GM12874 (cell line): ENCODE data around the gene AP3B2.

Experiments
- CTCF ChIP-seq: IDR thresholded peaks from 2 replicates; pipeline ENCODE4 v1.5.1; 2011; ENCODE audit warnings: low read depth, mild to moderate bottlenecking, control low read depth, low read length, moderate library complexity; ENCODE audit not compliant: insufficient read depth

Gene AP3B2

GRCh38 chr15:82742134-82742533 is 32.5 kb upstream of the AP3B2 start:
- TF ChIP-seq CTCF, result no peak

GRCh38 chr15:82739086-82739485 is 29.4 kb upstream of the AP3B2 start:
- no peak for TF ChIP-seq CTCF

GRCh38 chr15:82737975-82738374 is 28.3 kb upstream of the AP3B2 start:
- TF ChIP-seq CTCF, result no peak

- TF ChIP-seq CTCF, result no peak
These were observed 21.9 kb upstream of the AP3B2 start for GRCh38 chr15:82731527-82731926.

DNA sequence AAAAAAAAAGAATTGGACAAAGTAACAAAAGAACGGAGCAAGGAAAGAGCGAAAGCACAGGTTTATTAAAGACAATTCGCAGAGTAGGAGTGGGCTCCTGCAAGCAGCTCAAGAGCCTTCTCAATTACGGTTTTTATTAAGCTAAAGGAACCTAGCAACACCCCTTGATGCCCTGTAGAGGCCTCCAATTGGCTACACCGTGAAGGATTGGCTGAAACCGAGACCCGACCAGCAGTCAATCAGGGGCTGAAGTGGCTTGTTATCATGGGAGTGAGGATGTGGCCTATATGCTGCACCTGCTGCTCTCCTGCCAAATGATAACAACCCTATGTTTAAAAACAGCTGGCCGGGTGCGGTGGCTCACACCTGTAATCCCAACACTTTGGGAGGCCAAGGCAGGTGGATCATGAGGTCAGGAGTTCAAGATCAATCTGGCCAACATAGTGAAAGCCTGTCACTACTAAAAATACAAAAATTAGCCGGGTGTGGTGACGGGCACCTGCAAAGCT is 20.4 kb upstream of the AP3B2 start:
- no peak for TF ChIP-seq CTCF

DNA sequence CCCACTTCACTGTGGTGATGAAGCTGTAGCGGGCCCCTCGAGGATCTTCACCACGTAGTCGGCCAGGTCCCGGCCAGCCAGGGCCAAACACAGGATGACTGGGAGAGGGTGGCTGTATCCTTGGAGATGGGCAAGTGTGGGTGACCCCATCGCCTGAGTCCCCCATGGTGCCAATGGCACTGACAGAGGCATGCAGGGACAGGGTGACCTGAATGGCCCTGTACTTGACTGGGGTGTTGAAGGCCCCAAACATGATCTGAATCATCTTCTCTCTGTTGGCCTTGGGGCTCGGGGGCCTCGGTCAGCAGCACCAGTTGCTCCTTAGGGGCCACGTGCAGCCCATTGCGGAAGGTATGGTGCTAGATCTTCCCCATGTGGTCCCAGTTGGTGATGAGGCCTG is 17.1 kb upstream of the AP3B2 start:
- no peak for TF ChIP-seq CTCF

GRCh38 chr15:82715003-82715402 is 5.3 kb upstream of the AP3B2 start:
- no peak for TF ChIP-seq CTCF

DNA sequence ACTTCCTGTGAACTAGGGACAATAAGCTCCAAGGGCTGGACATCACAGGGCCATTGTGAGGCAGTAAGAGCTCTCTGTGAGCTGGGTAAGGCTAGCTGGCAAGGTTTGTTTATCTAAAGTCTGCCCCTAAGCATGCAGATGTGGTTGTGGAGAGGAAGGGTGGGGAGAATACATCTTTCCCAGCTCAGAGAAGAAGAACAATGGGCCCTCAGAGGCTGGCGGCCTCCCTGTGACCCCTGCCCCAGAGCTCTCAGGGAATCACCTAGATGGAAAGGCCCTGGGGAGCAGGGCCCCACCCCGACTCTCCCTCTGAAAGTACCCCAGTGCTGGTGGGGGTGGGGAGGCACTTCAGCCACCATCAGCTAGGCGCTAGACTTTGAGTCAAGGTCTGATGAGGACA is 4.3 kb upstream of the AP3B2 start:
- no peak for TF ChIP-seq CTCF
